GM12873 (cell line): Measurements from ENCODE around the gene IFNG-AS1.

ENCODE experiments used
- CTCF ChIP-seq: IDR thresholded peaks from 2 replicates; pipeline ENCODE4 v1.5.1; 2012; ENCODE audit warnings: low read depth, mild to moderate bottlenecking, moderate library complexity, low read length, control low read depth; ENCODE audit not compliant: insufficient read depth; ENCODE audit errors: missing control alignments

The IFNG-AS1 gene

GRCh38 chr12:68020049-68020448, 30.8 kb downstream of the IFNG-AS1 start:
- TF ChIP-seq CTCF = no peak

GRCh38 chr12:68020699-68021098, 31.5 kb downstream of the IFNG-AS1 start:
- no peak for TF ChIP-seq CTCF

GRCh38 chr12:68028647-68029046, 39.4 kb downstream of the IFNG-AS1 start:
- no peak for TF ChIP-seq CTCF

- TF ChIP-seq CTCF = no peak
These were observed 41.0 kb downstream of the IFNG-AS1 start for GRCh38 chr12:68030248-68030647.

- TF ChIP-seq CTCF = no peak
These were observed 41.9 kb downstream of the IFNG-AS1 start for GRCh38 chr12:68031174-68031573.

- no peak for TF ChIP-seq CTCF
These were observed 42.9 kb downstream of the IFNG-AS1 start for GRCh38 chr12:68031881-68032739.

GRCh38 chr12:68034567-68034966, 45.3 kb downstream of the IFNG-AS1 start:
- TF ChIP-seq CTCF = no peak
